GM12878 (cell line): Measurements from ENCODE around the gene STK11. TPM values are rescaled to one million over a fixed set of nuclear protein-coding genes. Genes with fewer than 3 reads are reported as not detected.

ENCODE experiments used
- ATAC-seq: fragments of 200-7000 bp; cut with Tn5 transposase; 3 replicates; pipeline ENCODE4 v1.9.1; 2020; ENCODE audit warnings: mild to moderate bottlenecking, moderate library complexity
- BruUV-seq: library from RNA; stranded (reverse); fragments of 400-500 nt; replicated peaks from 2 replicates; lab custom pipeline; 2021; lab: Mats Ljungman, UMichigan
- CTCF ChIA-PET: fragments of 300-600 bp; sonication (Branson Sonifier 250); formaldehyde crosslinking; extraction: SDS; loops from one replicate; lab custom pipeline; 2021; ENCODE audit warnings: inconsistent platforms; lab: Yijun Ruan, JAX
- POLR2A ChIA-PET: fragments of 350-600 bp; formaldehyde crosslinking; extraction: SDS; loops from one replicate; lab custom pipeline; 2021; ENCODE audit warnings: inconsistent platforms; lab: Charles Lee
- RAD21 ChIA-PET: fragments of 300-600 bp; sonication (Branson Sonifier 250); formaldehyde crosslinking; loops from one replicate; lab custom pipeline; 2023; ENCODE audit warnings: antibody characterized with exemption; ENCODE audit not compliant: unreplicated experiment; lab: Charles Lee
- SMC1A ChIA-PET: fragments of 300-600 bp; sonication (Branson Sonifier 250); formaldehyde crosslinking; loops from one replicate; lab custom pipeline; 2023; ENCODE audit not compliant: unreplicated experiment, uncharacterized antibody; lab: Charles Lee
- DNase-seq: peaks from one replicate; pipeline ENCODE4 v3.0.0-alpha.2; 2011; ENCODE audit warnings: low read depth, low spot score
- FAIRE-seq: peaks from 3 replicates; lab custom pipeline; 2011; peaks lifted over from hg19 to GRCh38; lab: Jason Lieb, UNC
- H2AFZ ChIP-seq: 2 replicates; pipeline ENCODE4 v1.6.0; 2011; ENCODE audit warnings: low read depth, low read length, control low read depth; ENCODE audit not compliant: control insufficient read depth
- H3K27ac ChIP-seq: 2 replicates; pipeline ENCODE4 v1.5.1; 2011; ENCODE audit warnings: control low read depth; ENCODE audit not compliant: control insufficient read depth, insufficient read depth
- H3K27me3 ChIP-seq, 2 experiments: replicated peaks in 1 of 2; 2 replicates each; pipeline versions ENCODE4 v1.6.0 to v1.6.1; 2011; ENCODE audit warnings: low read length in 1 of 2; ENCODE audit not compliant: control insufficient read depth in 2 of 2, insufficient read depth in 2 of 2
- H3K36me3 ChIP-seq, 2 experiments: 2 replicates each; pipeline ENCODE4 v1.5.1; 2011; ENCODE audit warnings: low read length in 1 of 2; ENCODE audit not compliant: control insufficient read depth in 2 of 2, insufficient read depth in 2 of 2
- H3K4me1 ChIP-seq: 2 replicates; pipeline ENCODE4 v1.6.1; 2011; ENCODE audit warnings: mild to moderate bottlenecking, low read length, moderate library complexity, mixed read lengths; ENCODE audit not compliant: control insufficient read depth, insufficient read depth
- H3K4me2 ChIP-seq: 2 replicates; pipeline ENCODE4 v1.6.0; 2011; ENCODE audit warnings: control low read depth; ENCODE audit not compliant: control insufficient read depth, insufficient read depth
- H3K4me3 ChIP-seq: fragments of 200-600 bp; sonication (generic); 2 replicates; pipeline ENCODE4 v1.5.1; 2016
- H3K79me2 ChIP-seq: 2 replicates; pipeline ENCODE4 v1.6.0; 2011; ENCODE audit warnings: low read length; ENCODE audit not compliant: control insufficient read depth, insufficient read depth
- H3K9ac ChIP-seq: 2 replicates; pipeline ENCODE4 v1.8.0; 2011; ENCODE audit warnings: low read length, control low read depth, mixed read lengths; ENCODE audit not compliant: control insufficient read depth, insufficient read depth
- H3K9me3 ChIP-seq: replicated peaks from 3 replicates; pipeline ENCODE4 v1.5.1; 2011; ENCODE audit warnings: mild to moderate bottlenecking, low read length; ENCODE audit not compliant: control insufficient read depth, insufficient read depth
- H4K20me1 ChIP-seq: 2 replicates; pipeline ENCODE4 v1.6.0; 2011; ENCODE audit not compliant: control insufficient read depth, insufficient read depth
- BHLHE40 ChIP-seq, 2 experiments: fragments of 450-650 bp in 1 of 2; IDR thresholded peaks; 2 replicates each; pipeline ENCODE4 v1.6.1; 2011 to 2017; ENCODE audit warnings: low read depth in 2 of 2, borderline replicate concordance in 1 of 2, improper control_type of control experiment in 1 of 2, low read length in 1 of 2, mild to moderate bottlenecking in 1 of 2
- FOS ChIP-seq: IDR thresholded peaks from 3 replicates; pipeline ENCODE4 v1.6.1; 2011; ENCODE audit warnings: borderline replicate concordance; ENCODE audit not compliant: insufficient read length; ENCODE audit errors: extremely low read depth
- KDM1A ChIP-seq: fragments of 200-600 bp; sonication (generic); IDR thresholded peaks from 2 replicates; pipeline ENCODE4 v1.6.1; 2016; ENCODE audit warnings: borderline replicate concordance
- NBN ChIP-seq: fragments of 450-650 bp; IDR thresholded peaks from 2 replicates; pipeline ENCODE4 v1.6.1; 2016
- NR2F1 ChIP-seq: fragments of 450-650 bp; conservative IDR thresholded peaks from 2 replicates; pipeline ENCODE4 v1.6.1; 2017; ENCODE audit warnings: mild to moderate bottlenecking
- SMC3 ChIP-seq: IDR thresholded peaks from 2 replicates; pipeline ENCODE4 v1.6.1; 2011; ENCODE audit warnings: low read length, improper control_type of control experiment, borderline replicate concordance
- TBL1XR1 ChIP-seq: IDR thresholded peaks from 2 replicates; pipeline ENCODE4 v1.6.1; 2012; ENCODE audit warnings: low read depth, low read length, improper control_type of control experiment
- YY1 ChIP-seq: IDR thresholded peaks from 2 replicates; pipeline ENCODE4 v1.6.1; 2011; ENCODE audit warnings: low read depth, mild to moderate bottlenecking, low read length
- ZSCAN29 ChIP-seq: fragments of 450-650 bp; IDR thresholded peaks from 2 replicates; pipeline ENCODE4 v1.6.1; 2017; ENCODE audit warnings: mild to moderate bottlenecking, moderate library complexity
- WGBS: methylation state at CpG from one replicate; pipeline ENCODE4 v1.1.6; 2016; ENCODE audit warnings: low lambda C conversion rate; ENCODE audit not compliant: insufficient replicate concordance, insufficient coverage; ENCODE audit errors: missing lambda C conversion rate; 5-methylcytosine and 5-hydroxymethylcytosine counted together
- in situ Hi-C: fragments of 300-500 bp; cut with MboI; formaldehyde crosslinking; loops from 9 replicates; pipeline ENCODE4 v1.14.3; 2018; ENCODE audit warnings: mixed read lengths
- intact Hi-C: fragments of 100-400 bp; cut with micrococcal nuclease; formaldehyde crosslinking; loops from one replicate; pipeline ENCODE4 v1.14.2; 2022; ENCODE audit not compliant: unreplicated experiment
- polyA plus RNA-seq, 11 experiments: library from polyadenylated mRNA; depleted of rRNA in 4 of 11; unstranded in 6 of 11; stranded (reverse) in 5 of 11; fragments of >200 nt; fragmentation: Nextera tagmentation in 4 of 11; fragmentation: Illumina TruSeq in 1 of 11; extraction: Ambion mirVana in 4 of 11; extraction: Trizol in 1 of 11; gene quantifications; 1 replicate in 1 of 11; 2 replicates in 10 of 11; pipeline versions ENCODE4 v1.2.1 to v1.2.3, GENCODE V29; 2011 to 2016; ENCODE audit warnings: inconsistent platforms in 2 of 11, missing spikeins in 2 of 11, low read depth in 1 of 11
- total RNA-seq, 4 experiments: library from RNA; depleted of rRNA in 3 of 4; stranded (reverse); fragments of >200 nt in 3 of 4; fragmentation: Illumina TruSeq in 1 of 4; extraction: Trizol in 1 of 4; gene quantifications; 2 replicates each; pipeline versions ENCODE4 v1.2.1 to v1.2.3, GENCODE V29; 2013 to 2021
- TF ChIP-seq, protein P1 (sequence below): fragments of 450-650 bp; formaldehyde crosslinking; IDR thresholded peaks from 2 replicates; pipeline ENCODE4 v1.5.0; 2022; ENCODE audit warnings: mild to moderate bottlenecking, missing genetic modification characterization
- TF ChIP-seq, protein P2 (sequence below): fragments of 450-650 bp; formaldehyde crosslinking; IDR thresholded peaks from 2 replicates; pipeline ENCODE4 v1.4.0; 2022; ENCODE audit warnings: mild to moderate bottlenecking, moderate library complexity

Gene STK11
- total and polyA plus RNA-seq, 10 of the 15 experiments (the other 5 are each of a cell fraction or from before 2014, with no cell fraction given): 0.33 to 71.0 (median 23.8) TPM

DNA sequence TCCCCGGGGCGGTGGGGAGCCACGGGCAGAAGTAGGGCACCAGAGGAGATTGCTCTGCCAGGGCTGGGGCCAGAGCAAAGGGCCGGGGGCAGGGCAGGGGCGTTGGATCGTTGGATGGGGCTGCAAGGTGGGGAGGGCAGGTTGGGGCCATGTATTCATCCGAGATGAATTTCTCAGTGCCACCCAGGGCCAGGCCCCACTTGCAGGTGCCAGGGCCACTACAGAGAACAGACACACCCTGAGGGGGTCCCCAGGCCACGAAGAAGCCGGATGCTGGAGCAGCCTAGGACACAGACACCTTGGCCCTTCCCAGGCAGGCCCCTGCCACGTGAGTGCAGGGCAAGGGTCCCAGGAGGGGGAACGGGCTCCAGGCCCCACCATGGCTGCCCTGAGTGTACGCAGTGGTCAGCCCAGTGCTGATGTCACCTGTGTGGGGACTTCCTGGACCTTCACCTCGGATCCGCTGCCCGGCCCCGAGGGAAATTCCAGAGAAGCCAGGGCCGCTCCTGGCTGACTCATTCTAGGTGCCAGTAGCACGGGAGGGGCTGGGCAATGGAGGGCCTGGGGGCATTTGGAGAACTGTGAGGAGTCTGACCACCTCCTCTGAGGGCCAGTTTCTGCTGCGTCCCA, 21.9 kb upstream of the STK11 start (continued):
- TF ChIP-seq, protein P1, sequence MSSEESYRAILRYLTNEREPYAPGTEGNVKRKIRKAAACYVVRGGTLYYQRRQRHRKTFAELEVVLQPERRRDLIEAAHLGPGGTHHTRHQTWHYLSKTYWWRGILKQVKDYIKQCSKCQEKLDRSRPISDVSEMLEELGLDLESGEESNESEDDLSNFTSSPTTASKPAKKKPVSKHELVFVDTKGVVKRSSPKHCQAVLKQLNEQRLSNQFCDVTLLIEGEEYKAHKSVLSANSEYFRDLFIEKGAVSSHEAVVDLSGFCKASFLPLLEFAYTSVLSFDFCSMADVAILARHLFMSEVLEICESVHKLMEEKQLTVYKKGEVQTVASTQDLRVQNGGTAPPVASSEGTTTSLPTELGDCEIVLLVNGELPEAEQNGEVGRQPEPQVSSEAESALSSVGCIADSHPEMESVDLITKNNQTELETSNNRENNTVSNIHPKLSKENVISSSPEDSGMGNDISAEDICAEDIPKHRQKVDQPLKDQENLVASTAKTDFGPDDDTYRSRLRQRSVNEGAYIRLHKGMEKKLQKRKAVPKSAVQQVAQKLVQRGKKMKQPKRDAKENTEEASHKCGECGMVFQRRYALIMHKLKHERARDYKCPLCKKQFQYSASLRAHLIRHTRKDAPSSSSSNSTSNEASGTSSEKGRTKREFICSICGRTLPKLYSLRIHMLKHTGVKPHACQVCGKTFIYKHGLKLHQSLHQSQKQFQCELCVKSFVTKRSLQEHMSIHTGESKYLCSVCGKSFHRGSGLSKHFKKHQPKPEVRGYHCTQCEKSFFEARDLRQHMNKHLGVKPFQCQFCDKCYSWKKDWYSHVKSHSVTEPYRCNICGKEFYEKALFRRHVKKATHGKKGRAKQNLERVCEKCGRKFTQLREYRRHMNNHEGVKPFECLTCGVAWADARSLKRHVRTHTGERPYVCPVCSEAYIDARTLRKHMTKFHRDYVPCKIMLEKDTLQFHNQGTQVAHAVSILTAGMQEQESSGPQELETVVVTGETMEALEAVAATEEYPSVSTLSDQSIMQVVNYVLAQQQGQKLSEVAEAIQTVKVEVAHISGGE: no peak
- TF ChIP-seq NBN: peak; percentile 68
- no peak for TF ChIP-seq FOS
- TF ChIP-seq SMC3: no peak
- TF ChIP-seq, all 136 proteins: peak for 39

GRCh38 chr19:1189419-1189818, 16.2 kb upstream of the STK11 start:
- ChIA-PET CTCF (interaction anchor here (1.0 kb wide), 1 partner anchor 76 kb away, joined by 4 read pairs; no protein-coding TSS in a partner anchor), POLR2A (no interaction called here), SMC1A (interaction anchor here (1.7 kb wide), 1 partner anchor 76 kb away, joined by 4 read pairs; no protein-coding TSS in a partner anchor), RAD21 (interaction anchor here (1.6 kb wide), 1 partner anchor 52 kb away, joined by 4 read pairs; the partner anchor contains the start of gene ATP5F1D)
- ATAC-seq: peak; percentile 59
- no peaks in the 10 kb centered on the region for H3K9me3 ChIP-seq
- no peak overlapping the region for H3K4me2 ChIP-seq
- H3K4me3 ChIP-seq: no peak overlapping the region
- in situ Hi-C loops (no loop called here), intact Hi-C loops (no loop called here)
- H3K9ac ChIP-seq: no peak overlapping the region
- no peaks in the 10 kb centered on the region for H3K79me2 ChIP-seq
- no peaks in the 10 kb centered on the region for H4K20me1 ChIP-seq
- peak; percentile 38 for FAIRE-seq
- no peak overlapping the region; the same call in 1 of the 2 replicates for H2AFZ ChIP-seq
- H3K27ac ChIP-seq: no peak overlapping the region
- H3K36me3 ChIP-seq: no peaks in the 10 kb centered on the region
- DNase-seq: no peak
- WGBS: 56% methylated on average over 9 of the region's 9 CpGs
- TF ChIP-seq NR2F1: 0 out of 2 replicates have a peak, but pooled peaks have one; percentile 14
- peak in 1 of 2 experiments; percentile 38; a peak in 1 of 4 replicates for TF ChIP-seq BHLHE40 (IDR thresholded peaks at IDR 0.05; ENCODE audit: borderline replicate concordance in 1 of 2, low read depth in 2 of 2, low read length in 1 of 2)
- no peak for TF ChIP-seq ZSCAN29
- TF ChIP-seq, protein P2, sequence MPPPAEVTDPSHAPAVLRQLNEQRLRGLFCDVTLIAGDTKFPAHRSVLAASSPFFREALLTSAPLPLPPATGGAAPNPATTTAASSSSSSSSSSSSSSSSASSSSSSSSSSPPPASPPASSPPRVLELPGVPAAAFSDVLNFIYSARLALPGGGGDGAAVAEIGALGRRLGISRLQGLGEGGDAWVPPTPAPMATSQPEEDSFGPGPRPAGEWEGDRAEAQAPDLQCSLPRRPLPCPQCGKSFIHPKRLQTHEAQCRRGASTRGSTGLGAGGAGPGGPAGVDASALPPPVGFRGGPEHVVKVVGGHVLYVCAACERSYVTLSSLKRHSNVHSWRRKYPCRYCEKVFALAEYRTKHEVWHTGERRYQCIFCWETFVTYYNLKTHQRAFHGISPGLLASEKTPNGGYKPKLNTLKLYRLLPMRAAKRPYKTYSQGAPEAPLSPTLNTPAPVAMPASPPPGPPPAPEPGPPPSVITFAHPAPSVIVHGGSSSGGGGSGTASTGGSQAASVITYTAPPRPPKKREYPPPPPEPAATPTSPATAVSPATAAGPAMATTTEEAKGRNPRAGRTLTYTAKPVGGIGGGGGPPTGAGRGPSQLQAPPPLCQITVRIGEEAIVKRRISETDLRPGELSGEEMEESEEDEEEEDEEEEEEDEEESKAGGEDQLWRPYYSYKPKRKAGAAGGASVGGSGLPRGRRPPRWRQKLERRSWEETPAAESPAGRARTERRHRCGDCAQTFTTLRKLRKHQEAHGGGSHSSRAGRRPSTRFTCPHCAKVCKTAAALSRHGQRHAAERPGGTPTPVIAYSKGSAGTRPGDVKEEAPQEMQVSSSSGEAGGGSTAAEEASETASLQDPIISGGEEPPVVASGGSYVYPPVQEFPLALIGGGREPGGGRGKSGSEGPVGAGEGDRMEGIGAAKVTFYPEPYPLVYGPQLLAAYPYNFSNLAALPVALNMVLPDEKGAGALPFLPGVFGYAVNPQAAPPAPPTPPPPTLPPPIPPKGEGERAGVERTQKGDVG (CRISPR knock-in tag): no peak
- 0 out of 2 replicates have a peak, but pooled peaks have one; percentile 31 for TF ChIP-seq YY1
- no peak for TF ChIP-seq TBL1XR1
- TF ChIP-seq KDM1A: no peak
- H3K27me3 ChIP-seq: no peaks in the 10 kb centered on the region
- H3K4me1 ChIP-seq: peaks cover 17% of the 10 kb centered on the region
- BruUV-seq: no TSS peak
